ENCODE measurements around the gene TPM3. TPM values are rescaled to one million over a fixed set of nuclear protein-coding genes. Genes with fewer than 3 reads are reported as not detected.
A peak's percentile ranks its signal among the peaks of the same experiment; 100 is the strongest.

The TPM3 gene
- total and polyA plus RNA-seq, 10 of the 15 experiments (the other 5 are each of a cell fraction or from before 2014, with no cell fraction given), result 270 to 759 (median 505) TPM

GRCh38 chr1:154220071-154220969 is 28.4 kb upstream of the TPM3 start, which contains the start of gene UBAP2L (continued):
- TF ChIP-seq CEBPZ (IDR thresholded peaks at IDR 0.05; ENCODE audit: low read depth, low read length) (no peak), FOXM1 (IDR thresholded peaks at IDR 0.05; ENCODE audit: low read depth, low read length) (no peak), PML (IDR thresholded peaks at IDR 0.05; ENCODE audit: low read length) (peak; percentile 92), NFXL1 (IDR thresholded peaks at IDR 0.05; ENCODE audit: borderline replicate concordance) (no peak), YY1 (IDR thresholded peaks at IDR 0.05; ENCODE audit: low read depth, low read length) (peak; percentile 96), SREBF1 (IDR thresholded peaks at IDR 0.05; ENCODE audit: low read length) (no peak; the same call in 1 of the 2 replicates), BCL3 (IDR thresholded peaks at IDR 0.05; ENCODE audit: borderline replicate concordance, insufficient read depth, low read depth, low read length, poor library complexity, severe bottlenecking) (no peak), ZBTB11 (CRISPR knock-in tag; IDR thresholded peaks at IDR 0.05) (no peak), ELK1 (IDR thresholded peaks at IDR 0.05; ENCODE audit: low read depth, low read length) (peak; percentile 64), RCOR1 (conservative IDR thresholded peaks at IDR 0.05; ENCODE audit: low read depth, low read length) (0 out of 2 replicates have a peak, but pooled peaks have one; percentile 60), EP300 (IDR thresholded peaks at IDR 0.05; ENCODE audit: borderline replicate concordance in 1 of 2, control insufficient read depth in 1 of 2, low read depth in 2 of 2, low read length in 2 of 2) (no peak), FOS (IDR thresholded peaks at IDR 0.05; ENCODE audit: borderline replicate concordance, extremely low read depth, insufficient read length) (no peak), TBL1XR1 (IDR thresholded peaks at IDR 0.05; ENCODE audit: low read depth, low read length) (peak; percentile 67; the same call in 1 of the 2 replicates), KAT2A (conservative IDR thresholded peaks at IDR 0.05; ENCODE audit: control insufficient read depth, low read depth, low read length) (no peak), SRF (IDR thresholded peaks at IDR 0.05; ENCODE audit: low read depth in 2 of 2, low read length in 2 of 2) (peak; percentile 45 to 90), PBX3 (IDR thresholded peaks at IDR 0.05; ENCODE audit: insufficient replicate concordance, low read depth, low read length) (no peak), HCFC1 (IDR thresholded peaks at IDR 0.05; ENCODE audit: low read length) (peak; percentile 70)

All from GM12878 (cell line).